HepG2 (cell line): ENCODE results near the gene SCYL1. TPM values are rescaled to one million over a fixed set of nuclear protein-coding genes. Genes with fewer than 3 reads are reported as not detected.

Experiments
- AKAP8 ChIP-seq: sonication (generic); formaldehyde crosslinking; IDR thresholded peaks from 2 replicates; pipeline ENCODE4 v1.5.1; 2020; ENCODE audit warnings: mild to moderate bottlenecking, missing genetic modification reagents
- CBX5 ChIP-seq: sonication (generic); formaldehyde crosslinking; IDR thresholded peaks from 2 replicates; pipeline ENCODE4 v1.4.0; 2020; ENCODE audit warnings: missing genetic modification reagents, borderline replicate concordance
- DDIT3 ChIP-seq: sonication (generic); formaldehyde crosslinking; IDR thresholded peaks from 2 replicates; pipeline ENCODE4 v1.4.0; 2020; ENCODE audit warnings: mild to moderate bottlenecking, missing genetic modification reagents
- ELF3 ChIP-seq: IDR thresholded peaks from 2 replicates; pipeline ENCODE4 v1.6.1; 2016; ENCODE audit warnings: missing genetic modification reagents, missing compliant biosample characterization
- FUBP1 ChIP-seq: sonication (generic); formaldehyde crosslinking; IDR thresholded peaks from 2 replicates; pipeline ENCODE4 v1.5.1; 2020; ENCODE audit warnings: missing genetic modification reagents, mild to moderate bottlenecking, borderline replicate concordance
- GABPA ChIP-seq, 2 experiments: IDR thresholded peaks; 2 replicates each; pipeline ENCODE4 v1.6.1; 2011 to 2016; ENCODE audit warnings: low read depth in 2 of 2, low read length in 1 of 2, missing biosample characterization in 1 of 2, missing genetic modification characterization in 1 of 2
- GLMP ChIP-seq: sonication (generic); formaldehyde crosslinking; IDR thresholded peaks from 2 replicates; pipeline ENCODE4 v1.9.0; 2021; ENCODE audit warnings: missing genetic modification reagents, mild to moderate bottlenecking, borderline replicate concordance
- HCFC1 ChIP-seq: fragments of 150-350 bp; IDR thresholded peaks from 2 replicates; pipeline ENCODE4 v1.6.1; 2014; ENCODE audit warnings: low read depth, low read length
- HOXA3 ChIP-seq: sonication (generic); formaldehyde crosslinking; IDR thresholded peaks from 2 replicates; pipeline ENCODE4 v1.5.0; 2020; ENCODE audit warnings: missing genetic modification reagents
- KLF9 ChIP-seq: IDR thresholded peaks from 2 replicates; pipeline ENCODE4 v1.6.1; 2016; ENCODE audit warnings: low read depth
- MZF1 ChIP-seq: sonication (generic); formaldehyde crosslinking; IDR thresholded peaks from 2 replicates; pipeline ENCODE4 v1.8.1; 2023; ENCODE audit warnings: mild to moderate bottlenecking, missing genetic modification reagents, borderline replicate concordance
- RXRA ChIP-seq: sonication (generic); formaldehyde crosslinking; IDR thresholded peaks from 2 replicates; pipeline ENCODE4 v1.5.1; 2020; ENCODE audit warnings: missing genetic modification reagents
- SMAD3 ChIP-seq: sonication (generic); formaldehyde crosslinking; IDR thresholded peaks from 2 replicates; pipeline ENCODE4 v1.4.0; 2020; ENCODE audit warnings: missing genetic modification reagents
- ZBTB37 ChIP-seq: sonication (generic); formaldehyde crosslinking; IDR thresholded peaks from 2 replicates; pipeline ENCODE4 v1.4.0; 2020; ENCODE audit warnings: mild to moderate bottlenecking, missing genetic modification reagents
- ZNF207 ChIP-seq: fragments of 450-650 bp; IDR thresholded peaks from 2 replicates; pipeline ENCODE4 v1.6.1; 2016; ENCODE audit warnings: antibody characterized with exemption, borderline replicate concordance
- ZNF770 ChIP-seq: sonication (generic); formaldehyde crosslinking; IDR thresholded peaks from 2 replicates; pipeline ENCODE4 v1.5.0; 2020; ENCODE audit warnings: mild to moderate bottlenecking, missing genetic modification reagents
- ZNF780A ChIP-seq: sonication (generic); formaldehyde crosslinking; IDR thresholded peaks from 2 replicates; pipeline ENCODE4 v1.8.0; 2022; ENCODE audit warnings: mild to moderate bottlenecking, missing genetic modification reagents, moderate library complexity
- polyA plus RNA-seq, 8 experiments: library from polyadenylated mRNA; depleted of rRNA in 3 of 8; stranded (reverse) in 7 of 8; unstranded in 1 of 8; fragments of >200 nt; fragmentation: Illumina TruSeq in 4 of 8; extraction: Trizol in 4 of 8; gene quantifications; 2 replicates each; pipeline versions ENCODE4 v1.2.1 to v1.2.3, GENCODE V29; 2011 to 2016; ENCODE audit warnings: low read depth in 4 of 8, missing spikeins in 1 of 8, mixed read lengths in 1 of 8; ENCODE audit not compliant: insufficient read depth in 1 of 8
- total RNA-seq, 5 experiments: library from RNA; depleted of rRNA; stranded (reverse); fragments of >200 nt; fragmentation: Illumina TruSeq; extraction: Trizol; gene quantifications; 2 replicates each; pipeline ENCODE4 v1.2.3, GENCODE V29; 2016; ENCODE audit warnings: low read depth in 1 of 5

SCYL1 gene
- total and polyA plus RNA-seq, 2 of the 13 experiments (the other 11 are each of a cell fraction or from before 2014, with no cell fraction given): 65.9 to 103 TPM

GRCh38 chr11:65524741-65525545 lies at the start of gene SCYL1 (continued):
- TF ChIP-seq ZNF770 (CRISPR knock-in tag) (no peak), GABPA (IDR thresholded peaks at IDR 0.05; ENCODE audit: low read depth, low read length) (no peak), GABPA (CRISPR knock-in tag; IDR thresholded peaks at IDR 0.05; ENCODE audit: low read depth) (no peak), HOXA3 (CRISPR knock-in tag) (peak; percentile 27; the same call in 1 of the 2 replicates), ELF3 (CRISPR knock-in tag) (no peak), FUBP1 (CRISPR knock-in tag) (no peak), CBX5 (CRISPR knock-in tag) (no peak), KLF9 (CRISPR knock-in tag) (no peak), HCFC1 (no peak), SMAD3 (CRISPR knock-in tag) (no peak), MZF1 (CRISPR knock-in tag) (no peak), GLMP (CRISPR knock-in tag) (no peak), DDIT3 (CRISPR knock-in tag) (no peak), ZNF780A (CRISPR knock-in tag) (no peak), RXRA (peak; percentile 60; the same call in 1 of the 2 replicates), ZBTB37 (no peak), AKAP8 (CRISPR knock-in tag) (0 out of 2 replicates have a peak, but pooled peaks have one; percentile 21), ZNF207 (no peak)
